Glomerular visceral epithelial cell (primary cell): ENCODE data around the gene CDC123.
"Not testable (repeated sequence)": the region's sequence is repeated elsewhere in the genome, so short reads cannot be mapped to it uniquely, and the experiment has no call there.

ENCODE experiments used
- DNase-seq: peaks from one replicate; pipeline ENCODE4 v3.0.0-alpha.2; 2016; ENCODE audit errors: extremely low spot score

The CDC123 gene

GRCh38 chr10:12195603-12196506 lies at the start of gene CDC123, which contains the start of gene NUDT5:
Gene CDC123 (plus strand): TSS chr10:12196188. CDS start chr10:12196246, 58 bp downstream.
Gene NUDT5 (minus strand): TSS chr10:12195891. CDS start chr10:12186291, 9,600 bp downstream.
- DNase-seq = peak; percentile 83

- no peak for DNase-seq
Observed at GRCh38 chr10:12150163-12150562, 45.8 kb upstream of the CDC123 start.

- DNase-seq = no peak
Observed at GRCh38 chr10:12154516-12154915, 41.5 kb upstream of the CDC123 start.

GRCh38 chr10:12156367-12157123 lies 39.4 kb upstream of the CDC123 start:
- DNase-seq = no peak

- DNase-seq = no peak
Observed at GRCh38 chr10:12158111-12158510, 37.9 kb upstream of the CDC123 start.

- no peak for DNase-seq
Observed at GRCh38 chr10:12160664-12161063, 35.3 kb upstream of the CDC123 start.

- DNase-seq = no peak
Observed at GRCh38 chr10:12162927-12163326, 33.1 kb upstream of the CDC123 start.

- no peak for DNase-seq
Observed at GRCh38 chr10:12164085-12164484, 31.9 kb upstream of the CDC123 start.

GRCh38 chr10:12165036-12165435 lies 31.0 kb upstream of the CDC123 start:
- DNase-seq = no peak

GRCh38 chr10:12165999-12166775 lies 29.8 kb upstream of the CDC123 start:
- no peak for DNase-seq

- DNase-seq = not testable (repeated sequence)
Observed at GRCh38 chr10:12171512-12171911, 24.5 kb upstream of the CDC123 start.

GRCh38 chr10:12177642-12178041 lies 18.3 kb upstream of the CDC123 start:
- peak; percentile 56 for DNase-seq

GRCh38 chr10:12179606-12180170 lies 16.3 kb upstream of the CDC123 start:
- DNase-seq = no peak

- no peak for DNase-seq
Observed at GRCh38 chr10:12180221-12180974, 15.6 kb upstream of the CDC123 start.

- DNase-seq = peak; percentile 34
Observed at GRCh38 chr10:12181065-12181775, 14.8 kb upstream of the CDC123 start.

- DNase-seq = no peak
Observed at GRCh38 chr10:12184165-12184564, 11.8 kb upstream of the CDC123 start.

GRCh38 chr10:12186323-12186722 lies 9.7 kb upstream of the CDC123 start:
- no peak for DNase-seq

GRCh38 chr10:12187321-12187905 lies 8.6 kb upstream of the CDC123 start:
- DNase-seq = no peak

GRCh38 chr10:12188656-12189055 lies 7.3 kb upstream of the CDC123 start:
- no peak for DNase-seq

GRCh38 chr10:12189426-12189825 lies 6.6 kb upstream of the CDC123 start:
- no peak for DNase-seq
